SU-DHL-6 (cell line): ENCODE data around the gene ZSWIM1.

ENCODE experiments used
- EZH2phosphoT487 ChIP-seq: fragments of 200-600 bp; sonication (generic), shearing (Covaris generic); conservative IDR thresholded peaks from 2 replicates; pipeline ENCODE4 v1.6.1; 2018; ENCODE audit warnings: mild to moderate bottlenecking, antibody characterized with exemption, low read length, moderate library complexity, mixed read lengths
- TF ChIP-seq, protein P1 (sequence below): fragments of 200-600 bp; sonication (generic); IDR thresholded peaks from one replicate; pipeline ENCODE4 v1.5.1; 2017; ENCODE audit warnings: antibody characterized with exemption, mild to moderate bottlenecking, low read length, moderate library complexity; ENCODE audit not compliant: insufficient read depth, poor library complexity, severe bottlenecking

DNA sequence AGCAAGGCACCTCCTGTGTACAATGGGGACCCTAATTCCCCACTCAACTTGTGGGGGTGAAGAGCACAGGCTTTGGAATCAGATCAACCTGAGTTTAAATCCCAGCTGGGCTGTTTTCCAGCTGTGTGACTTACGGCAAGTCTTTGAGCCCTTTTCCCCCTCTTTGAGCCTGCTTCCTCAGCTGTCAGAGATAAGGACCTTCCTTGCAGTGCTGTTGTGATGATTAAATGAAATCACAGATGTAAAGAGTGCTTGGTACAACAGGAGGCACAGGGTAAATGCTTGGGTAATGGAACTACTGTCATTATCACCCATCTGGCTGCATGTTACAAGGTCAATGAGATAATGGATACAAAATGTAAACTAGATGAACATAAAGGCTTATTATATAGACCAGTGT lies 44.2 kb upstream of the ZSWIM1 start:
- TF ChIP-seq, protein P1, sequence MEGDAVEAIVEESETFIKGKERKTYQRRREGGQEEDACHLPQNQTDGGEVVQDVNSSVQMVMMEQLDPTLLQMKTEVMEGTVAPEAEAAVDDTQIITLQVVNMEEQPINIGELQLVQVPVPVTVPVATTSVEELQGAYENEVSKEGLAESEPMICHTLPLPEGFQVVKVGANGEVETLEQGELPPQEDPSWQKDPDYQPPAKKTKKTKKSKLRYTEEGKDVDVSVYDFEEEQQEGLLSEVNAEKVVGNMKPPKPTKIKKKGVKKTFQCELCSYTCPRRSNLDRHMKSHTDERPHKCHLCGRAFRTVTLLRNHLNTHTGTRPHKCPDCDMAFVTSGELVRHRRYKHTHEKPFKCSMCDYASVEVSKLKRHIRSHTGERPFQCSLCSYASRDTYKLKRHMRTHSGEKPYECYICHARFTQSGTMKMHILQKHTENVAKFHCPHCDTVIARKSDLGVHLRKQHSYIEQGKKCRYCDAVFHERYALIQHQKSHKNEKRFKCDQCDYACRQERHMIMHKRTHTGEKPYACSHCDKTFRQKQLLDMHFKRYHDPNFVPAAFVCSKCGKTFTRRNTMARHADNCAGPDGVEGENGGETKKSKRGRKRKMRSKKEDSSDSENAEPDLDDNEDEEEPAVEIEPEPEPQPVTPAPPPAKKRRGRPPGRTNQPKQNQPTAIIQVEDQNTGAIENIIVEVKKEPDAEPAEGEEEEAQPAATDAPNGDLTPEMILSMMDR: no peak
- no peak for TF ChIP-seq EZH2phosphoT487
